Glutamatergic neuron (in vitro differentiated cells): ENCODE results near the gene CHD1L. TPM values are rescaled to one million over a fixed set of nuclear protein-coding genes. Genes with fewer than 3 reads are reported as not detected.
A peak's percentile ranks its signal among the peaks of the same experiment; 100 is the strongest.
"Not testable (repeated sequence)": the region's sequence is repeated elsewhere in the genome, so short reads cannot be mapped to it uniquely, and the experiment has no call there.

Experiments
- DNase-seq: peaks from one replicate; pipeline ENCODE4 v3.0.0; 2022
- H3K27ac Mint-ChIP-seq: one replicate; pipeline ENCODE4 v1.8.0; 2020; ENCODE audit warnings: mild to moderate bottlenecking, mixed read lengths, inconsistent platforms; ENCODE audit not compliant: unreplicated experiment
- H3K27me3 Mint-ChIP-seq: one replicate; pipeline ENCODE4 v1.8.0; 2020; ENCODE audit warnings: mild to moderate bottlenecking, moderate library complexity, mixed read lengths, inconsistent platforms; ENCODE audit not compliant: unreplicated experiment
- H3K36me3 Mint-ChIP-seq: one replicate; pipeline ENCODE4 v1.8.0; 2020; ENCODE audit warnings: mild to moderate bottlenecking, mixed read lengths, inconsistent platforms; ENCODE audit not compliant: unreplicated experiment
- H3K4me1 Mint-ChIP-seq: one replicate; pipeline ENCODE4 v1.8.0; 2020; ENCODE audit warnings: mild to moderate bottlenecking, low read depth, mixed read lengths, inconsistent platforms; ENCODE audit not compliant: unreplicated experiment
- H3K4me3 Mint-ChIP-seq: one replicate; pipeline ENCODE4 v1.8.0; 2020; ENCODE audit warnings: mild to moderate bottlenecking, mixed read lengths, inconsistent platforms; ENCODE audit not compliant: unreplicated experiment
- H3K9me3 Mint-ChIP-seq: one replicate; pipeline ENCODE4 v1.8.0; 2020; ENCODE audit warnings: mild to moderate bottlenecking, moderate library complexity, mixed read lengths, inconsistent platforms; ENCODE audit not compliant: unreplicated experiment
- CTCF ChIP-seq: fragments of 200-600 bp; sonication (generic); IDR thresholded peaks from one replicate; pipeline ENCODE4 v1.5.0; 2021; ENCODE audit not compliant: partially characterized antibody, unreplicated experiment
- total RNA-seq: library from RNA; stranded (reverse); fragmentation: NEBNext Ultra II Directional; extraction: Animal tissue kit (Norgen Biotek cat#: 25700); gene quantifications from one replicate; pipeline ENCODE4 v1.2.1, GENCODE V29; 2021; ENCODE audit not compliant: unreplicated experiment

CHD1L gene
- total RNA-seq, 1 donor from 2014 or later: 35.2 TPM

DNA sequence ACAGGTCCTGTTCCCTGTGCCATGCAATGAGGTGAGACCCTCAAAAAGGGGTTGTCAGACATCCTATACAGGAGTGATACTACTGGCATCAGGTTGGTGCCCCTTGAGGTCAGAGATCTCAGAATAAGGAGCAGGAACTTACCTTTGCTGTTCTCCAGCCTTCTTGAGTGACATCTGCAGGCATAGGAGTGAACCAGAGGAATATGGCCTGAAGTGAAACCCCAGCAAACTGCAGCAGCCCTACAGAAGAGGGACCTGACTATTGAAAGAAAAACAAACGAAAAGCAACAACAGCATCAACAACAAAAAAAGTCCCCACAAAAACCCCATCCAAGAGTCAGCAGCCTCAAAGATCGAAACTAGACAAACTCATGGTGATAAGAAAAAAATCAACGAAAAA is 74.5 kb downstream of the CHD1L start:
- H3K27ac Mint-ChIP-seq: no peak overlapping the region
- H3K9me3 Mint-ChIP-seq: peaks cover 8% of the 10 kb centered on the region
- TF ChIP-seq CTCF: no peak
- peaks cover 4% of the 10 kb centered on the region for H3K27me3 Mint-ChIP-seq
- H3K4me1 Mint-ChIP-seq: no peaks in the 10 kb centered on the region
- no peak overlapping the region for H3K4me3 Mint-ChIP-seq
- DNase-seq: no peak
- peaks cover 11% of the 10 kb centered on the region for H3K36me3 Mint-ChIP-seq

GRCh38 chr1:147326933-147327687 is 84.6 kb downstream of the CHD1L start:
- DNase-seq, H3K27me3 Mint-ChIP-seq, H3K27ac Mint-ChIP-seq: not testable (repeated sequence)

DNA sequence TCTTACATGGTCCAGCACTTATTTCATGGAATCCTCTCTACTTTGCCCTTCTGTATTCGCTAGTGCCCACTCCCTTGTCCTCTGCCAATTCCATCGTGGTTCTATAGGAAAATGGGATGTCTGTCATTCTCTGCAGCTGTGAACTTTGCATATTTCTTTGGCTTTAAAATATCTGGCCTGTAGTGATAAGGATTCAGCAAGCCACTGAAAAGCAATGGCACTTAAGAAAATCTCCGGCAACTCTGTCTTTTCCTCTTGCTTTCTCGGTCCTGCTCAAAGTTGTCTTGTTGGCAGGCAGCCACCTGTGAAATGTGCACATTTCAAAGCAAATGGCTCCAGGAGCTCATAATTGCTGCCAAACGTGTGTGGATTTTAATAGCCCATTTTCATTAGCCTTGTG is 91.8 kb downstream of the CHD1L start:
- no peak for TF ChIP-seq CTCF
- no peak overlapping the region for H3K27ac Mint-ChIP-seq
- H3K36me3 Mint-ChIP-seq: no peaks in the 10 kb centered on the region
- peaks cover 2% of the 10 kb centered on the region for H3K27me3 Mint-ChIP-seq
- no peak for DNase-seq
- peaks cover 1% of the 10 kb centered on the region for H3K9me3 Mint-ChIP-seq
- peaks cover 19% of the 10 kb centered on the region for H3K4me1 Mint-ChIP-seq
- no peak overlapping the region for H3K4me3 Mint-ChIP-seq

More at GRCh38 chr1:147326933-147327687, 84.6 kb downstream of the CHD1L start:
- not testable (repeated sequence) for H3K36me3 Mint-ChIP-seq, H3K9me3 Mint-ChIP-seq, H3K4me1 Mint-ChIP-seq
- H3K4me3 Mint-ChIP-seq: peak overlapping the region; percentile 54

GRCh38 chr1:147336291-147336690 is 93.8 kb downstream of the CHD1L start:
- H3K27me3 Mint-ChIP-seq: peaks cover 1% of the 10 kb centered on the region
- H3K4me1 Mint-ChIP-seq: peaks cover 17% of the 10 kb centered on the region
- TF ChIP-seq CTCF: no peak
- H3K4me3 Mint-ChIP-seq: no peak overlapping the region
- no peaks in the 10 kb centered on the region for H3K36me3 Mint-ChIP-seq
- no peak overlapping the region for H3K27ac Mint-ChIP-seq
- peaks cover 1% of the 10 kb centered on the region for H3K9me3 Mint-ChIP-seq
- DNase-seq: no peak

DNA sequence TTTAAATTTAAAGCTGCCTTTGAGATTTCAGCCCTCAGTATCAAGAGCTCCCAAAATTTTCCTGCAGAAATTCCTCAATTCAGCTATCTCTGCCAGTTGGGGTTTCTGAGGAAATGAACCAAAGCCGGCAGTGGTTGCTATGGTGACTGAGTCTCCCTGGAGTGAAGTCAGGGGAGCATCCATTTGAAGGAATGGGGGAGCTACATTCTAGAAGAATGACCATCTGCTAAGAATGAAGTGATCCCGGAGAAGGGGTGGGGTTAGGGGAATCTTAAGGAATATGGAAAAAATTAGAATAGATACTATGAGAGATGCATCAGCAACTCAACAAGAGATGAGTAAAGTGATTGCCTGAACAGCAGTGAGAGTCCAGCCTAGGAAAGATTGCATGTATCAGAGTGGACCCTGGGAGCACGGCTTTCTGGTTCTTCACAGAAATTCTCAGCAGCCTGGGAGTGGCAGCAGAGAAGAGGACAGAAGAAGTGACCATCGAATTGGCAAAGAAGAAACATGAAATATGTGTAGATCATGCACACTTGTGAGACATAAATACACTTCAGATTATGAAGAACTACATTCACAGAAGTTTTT is 94.7 kb downstream of the CHD1L start:
- Mint-ChIP-seq H3K9me3 (peaks cover 1% of the 10 kb centered on the region), H3K4me1 (peaks cover 17% of the 10 kb centered on the region), H3K27me3 (peaks cover 1% of the 10 kb centered on the region), H3K27ac (no peak overlapping the region), H3K36me3 (no peaks in the 10 kb centered on the region), H3K4me3 (peak overlapping the region; percentile 54)
- DNase-seq: peak; percentile 27
- no peak for TF ChIP-seq CTCF
